HG03575 (cell line): ENCODE results near the gene ITGB5.

Source experiments
- ATAC-seq: cut with Tn5 transposase; IDR thresholded peaks from one replicate; pipeline ENCODE4 v1.9.1; 2021; ENCODE audit not compliant: unreplicated experiment, insufficient number of reproducible peaks, low FRiP score; ENCODE audit errors: extremely low read depth

ITGB5 gene

DNA sequence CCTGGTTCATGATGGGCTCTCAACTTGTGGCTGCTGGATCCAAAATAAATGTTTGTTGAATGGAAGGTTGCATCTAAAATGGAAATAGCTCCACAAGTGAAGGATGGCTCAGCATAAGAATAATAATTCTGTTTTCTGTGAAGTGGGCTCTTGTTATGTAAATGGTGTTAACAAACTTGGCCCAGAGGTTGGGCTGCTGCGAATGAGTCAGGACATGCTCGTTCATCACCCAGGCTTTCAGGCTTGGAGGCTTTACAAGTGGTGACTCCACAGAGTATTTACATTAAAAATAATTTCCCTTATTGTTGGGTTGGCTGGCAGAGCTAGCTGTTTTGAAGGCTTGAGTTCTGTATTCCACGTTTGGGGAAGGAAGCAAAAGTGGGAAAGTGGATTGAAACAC lies 60.5 kb downstream of the ITGB5 start:
- ATAC-seq: no peak

DNA sequence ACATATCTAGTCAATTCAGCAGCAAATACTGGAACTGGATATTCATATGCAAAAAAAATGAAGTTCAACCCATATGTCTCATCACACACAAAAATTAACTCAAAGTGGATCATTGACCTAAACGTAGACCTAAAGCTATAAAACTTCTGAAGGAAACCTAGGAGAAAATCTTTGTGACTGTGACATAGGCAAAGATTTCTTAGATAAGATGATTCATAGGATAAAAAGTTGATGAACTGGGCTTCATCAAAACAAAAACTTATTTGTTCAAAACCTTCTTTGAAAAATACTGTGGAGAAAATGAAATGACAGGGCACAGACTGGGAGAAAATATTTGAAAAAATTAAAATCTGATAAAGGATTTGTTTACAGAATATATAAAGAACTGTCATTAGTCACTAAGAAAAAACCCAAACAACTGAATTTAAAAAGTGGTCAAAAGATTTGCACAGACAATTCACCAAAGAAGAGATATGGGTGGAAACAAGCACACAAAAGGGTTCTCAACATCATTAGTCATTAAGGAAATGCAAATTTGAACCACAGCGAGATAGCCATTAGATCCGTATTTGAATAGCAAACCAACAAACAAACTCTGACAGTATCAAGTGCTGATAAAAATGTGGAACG lies 62.8 kb downstream of the ITGB5 start:
- ATAC-seq: no peak

DNA sequence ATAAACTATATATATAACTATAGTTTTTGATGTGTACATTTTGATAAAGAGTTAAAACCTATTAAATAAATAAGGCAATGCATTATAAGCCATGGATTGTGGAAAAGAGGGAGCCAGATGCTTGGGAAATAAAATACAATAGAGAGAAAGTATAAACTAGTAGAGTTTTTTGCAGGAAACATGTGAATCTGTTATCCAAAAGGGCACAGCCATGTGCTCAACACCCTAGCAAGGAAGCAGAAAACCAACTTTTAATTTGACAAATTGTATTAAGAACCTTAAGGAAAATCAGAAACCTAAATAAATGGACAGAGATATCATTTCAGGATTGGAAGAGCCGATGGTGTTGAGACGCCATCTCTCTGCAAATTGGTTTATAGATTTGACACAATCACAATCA lies 63.5 kb downstream of the ITGB5 start:
- ATAC-seq: no peak

DNA sequence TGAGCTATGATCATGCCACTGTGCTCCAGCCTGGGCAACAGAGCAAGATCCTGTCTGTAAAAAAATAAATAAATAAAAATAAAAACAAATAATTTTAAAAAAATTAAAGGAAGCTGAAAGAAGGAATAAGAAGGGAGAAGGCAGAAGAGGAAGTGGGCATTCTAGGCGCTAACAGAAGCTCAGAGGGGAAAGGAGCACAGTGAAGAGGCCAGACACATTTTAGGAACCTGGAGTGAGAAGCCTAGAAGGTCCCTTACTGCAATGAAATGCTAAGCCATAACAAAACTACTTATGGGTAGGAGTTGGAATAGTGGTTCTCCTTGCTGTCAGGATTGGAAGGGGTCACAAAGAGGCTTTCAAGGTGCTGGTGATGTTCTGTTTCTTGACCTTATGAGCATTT lies 64.0 kb downstream of the ITGB5 start:
- ATAC-seq: no peak

DNA sequence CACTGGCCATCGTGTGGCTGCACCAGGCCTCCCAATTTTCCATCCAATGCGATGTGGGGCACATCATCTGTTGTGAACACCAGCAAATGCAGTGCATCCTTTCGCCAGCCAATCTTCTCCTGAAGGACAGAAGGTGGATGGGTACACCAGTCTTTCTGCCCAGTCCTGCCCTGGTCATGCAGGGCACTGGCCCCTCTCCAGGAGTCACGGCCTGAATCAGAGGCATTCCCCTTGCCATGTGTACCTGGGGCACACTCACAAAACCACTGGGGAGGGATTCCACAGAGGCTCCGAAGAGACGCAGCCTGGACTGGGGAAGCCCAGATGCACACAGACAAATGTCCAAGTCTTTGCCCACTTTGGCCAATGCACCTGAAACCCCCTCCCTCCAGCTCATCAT lies 65.8 kb downstream of the ITGB5 start:
- no peak for ATAC-seq

DNA sequence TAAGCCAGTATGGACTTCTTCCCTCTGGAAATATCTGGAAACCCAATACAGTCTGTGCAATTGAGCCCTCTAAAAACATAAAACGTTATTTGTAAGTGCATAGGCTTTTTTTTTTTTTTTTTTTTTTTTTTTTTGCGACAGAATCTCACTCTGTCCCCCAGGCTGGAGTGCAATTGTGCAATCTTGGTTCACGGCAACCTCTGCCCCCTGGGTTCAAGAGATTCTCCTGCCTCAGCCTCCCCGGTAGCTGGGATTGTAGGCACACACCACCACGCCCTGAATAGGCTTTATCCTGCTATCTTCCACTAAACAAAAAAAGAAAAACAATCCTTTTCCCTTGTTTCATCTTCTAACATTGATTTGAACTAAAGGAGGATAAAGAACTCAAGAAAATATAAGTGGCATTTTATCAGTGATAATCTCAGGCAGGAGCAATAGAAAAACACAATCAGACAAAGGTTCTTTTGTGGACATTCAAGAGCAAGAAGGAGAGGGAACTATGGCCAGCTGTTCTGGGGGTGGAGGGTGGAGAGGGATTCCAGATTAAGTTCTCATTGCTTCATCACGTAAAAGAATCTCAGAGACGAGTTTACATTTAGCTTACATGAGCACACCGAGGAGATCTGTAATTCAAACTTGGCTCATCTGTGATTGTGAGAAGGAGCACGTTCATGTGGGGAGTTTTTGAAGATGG lies 68.6 kb downstream of the ITGB5 start:
- ATAC-seq: no peak

DNA sequence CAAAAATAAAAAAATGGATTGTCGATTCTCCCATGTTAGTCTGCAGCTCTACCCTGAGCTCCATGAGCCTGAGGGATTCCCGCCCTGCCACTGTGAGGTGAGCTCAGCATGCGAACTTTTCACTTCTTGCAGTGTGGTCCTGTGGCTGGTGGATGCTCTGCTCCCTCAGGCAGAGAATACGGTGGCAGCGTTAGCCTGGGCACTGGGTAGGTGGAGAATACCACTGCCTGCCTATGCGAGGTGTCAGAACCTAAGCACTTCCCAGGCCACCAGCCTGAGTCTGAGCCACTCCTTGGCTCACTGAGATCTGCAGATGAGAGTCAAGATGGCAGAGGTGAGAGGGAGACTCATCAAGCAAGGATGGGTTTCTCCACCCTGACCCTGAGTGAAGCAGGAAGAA lies 70.1 kb downstream of the ITGB5 start:
- no peak for ATAC-seq

DNA sequence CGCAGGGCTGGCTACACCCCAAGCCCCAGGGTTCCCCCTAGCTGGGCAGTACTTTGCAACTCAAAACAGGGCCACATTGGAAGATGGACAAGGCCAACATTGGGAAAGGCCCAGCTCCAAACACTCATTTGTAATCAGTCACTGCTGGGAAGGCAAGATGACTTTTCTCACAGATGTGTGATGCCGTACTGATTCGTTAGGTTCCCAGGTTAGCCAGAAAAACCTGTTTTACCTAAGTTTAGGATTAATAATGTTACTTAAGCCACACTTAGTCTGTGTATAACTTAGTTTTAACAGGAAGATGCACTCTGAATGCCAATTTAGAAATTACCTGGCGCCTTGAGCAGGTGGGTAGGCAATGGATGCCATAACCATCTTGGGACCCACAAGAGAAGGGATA lies 71.0 kb downstream of the ITGB5 start:
- no peak for ATAC-seq

DNA sequence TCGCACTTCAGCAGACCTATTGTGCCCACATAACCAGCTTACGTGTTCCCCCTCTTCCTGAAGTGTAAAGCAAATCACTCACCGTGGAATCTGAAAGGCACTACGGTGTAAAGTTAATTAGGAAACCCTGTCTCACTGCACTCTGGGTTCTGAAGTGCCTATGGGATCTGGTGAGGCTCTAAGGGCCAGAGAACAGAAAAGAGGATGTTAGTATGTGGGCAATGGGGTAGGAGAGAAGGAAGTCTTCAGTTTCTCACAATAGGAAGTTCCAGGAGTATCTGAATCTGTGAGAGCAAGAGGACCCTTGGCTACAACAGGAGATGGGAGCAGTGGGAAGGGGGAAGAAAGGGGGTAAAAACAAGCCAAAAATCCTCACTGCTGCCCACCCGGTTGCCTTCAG lies 71.4 kb downstream of the ITGB5 start:
- no peak for ATAC-seq

DNA sequence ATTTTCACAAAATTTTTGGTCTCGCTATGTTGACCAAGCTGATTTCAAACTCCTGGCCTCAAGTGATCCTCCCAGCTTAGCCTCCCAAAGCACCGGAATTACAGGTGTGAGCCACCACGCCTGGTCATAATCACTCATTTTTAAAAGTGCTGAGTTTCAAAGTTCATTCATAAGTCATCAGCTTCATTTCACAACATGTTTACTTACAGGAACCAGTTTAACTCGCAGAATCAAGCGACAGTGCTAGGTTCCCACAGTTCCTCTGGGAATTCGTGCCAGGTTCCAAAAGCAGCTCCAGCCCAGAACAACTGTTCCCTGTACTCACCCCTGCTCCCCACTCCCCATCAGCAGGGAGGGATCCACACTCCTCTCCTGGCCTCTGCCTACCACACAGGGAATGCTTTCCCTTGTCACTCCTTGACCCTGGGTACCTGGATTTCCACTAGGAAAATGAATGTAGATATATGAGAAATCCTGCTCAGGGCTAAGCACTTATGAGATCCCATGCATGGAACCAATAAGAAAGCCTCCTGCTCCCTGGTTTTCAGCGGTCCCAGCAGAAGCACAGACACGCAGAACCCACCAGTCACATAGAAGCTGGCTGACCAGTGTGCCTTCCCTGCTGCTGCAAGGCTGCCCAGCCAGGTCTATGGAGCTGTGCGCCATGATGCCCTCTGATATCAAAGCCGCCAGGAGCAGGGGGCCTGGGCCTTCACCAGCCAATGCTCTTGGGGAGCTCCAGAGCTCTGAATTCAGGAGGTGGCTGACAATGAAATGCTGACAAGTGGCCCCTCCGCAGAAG lies 72.3 kb downstream of the ITGB5 start:
- no peak for ATAC-seq

DNA sequence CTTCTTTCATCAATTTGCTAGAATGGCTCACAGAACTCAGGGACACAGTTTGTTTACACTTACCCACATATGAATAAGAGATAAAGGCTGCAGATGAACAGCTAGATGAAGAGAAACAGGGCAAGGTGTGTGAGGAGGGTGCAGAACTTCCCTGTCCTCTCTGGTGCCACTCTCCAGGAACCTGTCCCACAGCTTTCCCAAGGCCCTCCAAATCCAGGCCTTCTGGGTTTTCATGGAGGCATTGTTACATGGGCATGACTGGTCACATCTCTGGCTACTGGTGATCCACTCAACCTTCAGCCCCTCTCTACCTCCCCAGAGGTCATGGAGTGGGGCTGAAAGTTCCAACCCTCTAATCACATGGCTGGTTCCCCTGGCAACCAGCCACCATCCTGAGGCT lies 73.6 kb downstream of the ITGB5 start:
- no peak for ATAC-seq

DNA sequence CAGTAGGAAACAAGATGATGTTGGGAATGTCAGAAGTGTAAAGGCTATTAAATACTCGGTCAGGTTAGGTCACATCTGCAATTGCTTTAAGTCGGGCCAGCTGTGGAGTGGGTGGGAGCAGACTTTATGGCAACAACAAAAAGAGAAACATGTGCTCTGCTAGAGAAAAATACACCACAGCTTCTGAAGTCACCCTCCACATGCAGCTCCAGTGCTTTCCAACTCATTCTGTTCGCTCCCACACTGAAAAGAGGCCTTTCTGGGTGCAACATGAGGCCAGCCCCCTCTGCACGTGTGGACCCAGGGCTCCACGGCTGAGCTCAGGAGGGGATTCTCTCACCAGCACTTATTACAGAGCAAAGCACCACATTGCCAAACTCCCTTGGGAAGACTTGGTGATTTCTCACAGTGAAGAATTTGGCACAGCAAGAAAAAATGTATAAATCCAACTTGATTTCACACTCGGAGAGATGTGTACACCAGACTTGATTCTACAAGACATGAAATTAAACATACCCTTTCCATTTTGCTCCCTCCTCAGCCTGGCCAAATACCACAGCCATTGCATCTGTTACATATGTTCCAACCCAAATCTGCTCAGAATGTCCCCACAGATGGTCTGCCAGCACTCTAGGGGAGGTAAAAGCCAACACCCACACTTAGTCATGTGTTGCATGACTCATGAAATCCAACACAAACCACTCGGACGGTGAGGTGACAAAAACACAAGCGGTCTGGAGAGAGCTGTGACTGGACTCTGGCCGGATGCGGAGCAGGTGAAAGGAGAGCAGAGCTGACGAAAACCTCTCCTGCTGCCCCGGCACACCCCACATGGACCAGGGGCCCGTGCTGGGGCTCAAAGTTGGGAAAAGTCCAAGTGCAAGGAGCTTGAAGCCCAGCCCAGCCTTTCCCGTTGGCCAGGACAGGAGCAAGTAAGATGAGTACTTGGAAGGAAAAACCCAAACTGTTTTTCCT lies 74.6 kb downstream of the ITGB5 start:
- ATAC-seq: no peak

DNA sequence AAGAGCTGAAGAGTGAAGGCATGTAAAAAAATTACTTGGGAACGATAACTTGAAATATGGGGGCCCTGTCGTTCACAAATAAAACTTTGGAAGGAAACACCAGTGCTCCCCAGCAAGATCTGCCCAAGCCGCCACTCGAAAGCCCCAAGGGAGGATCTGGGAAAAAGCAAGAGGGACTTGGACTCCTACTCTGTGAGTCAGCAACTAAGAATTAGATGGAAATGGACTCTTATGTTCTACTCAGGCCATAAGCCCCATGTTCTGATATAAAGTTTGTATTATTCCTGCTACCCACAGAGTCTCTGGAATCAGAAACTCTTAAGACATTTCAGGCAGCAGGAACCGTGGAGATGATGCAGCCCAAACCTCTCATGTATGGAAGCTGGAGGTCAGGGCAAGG lies 75.7 kb downstream of the ITGB5 start:
- ATAC-seq: no peak

DNA sequence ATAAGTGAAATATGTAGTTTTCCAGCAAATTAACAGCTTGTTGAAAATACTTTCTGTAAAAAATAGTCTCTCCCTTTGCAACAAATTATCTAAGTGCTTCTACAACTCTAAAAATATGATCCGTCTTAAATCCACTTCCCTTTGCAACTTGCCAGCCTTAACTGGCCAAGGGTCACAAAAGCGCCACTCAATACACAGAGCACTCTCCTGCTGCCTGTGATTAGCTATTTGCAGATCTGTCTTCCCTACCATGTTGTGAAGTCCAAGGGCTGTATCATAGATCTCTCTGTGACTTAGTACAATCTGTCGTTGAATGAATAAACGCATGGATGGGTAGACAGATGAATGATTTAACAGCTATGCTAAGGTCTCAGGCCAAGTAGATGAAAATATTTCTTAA lies 76.2 kb downstream of the ITGB5 start:
- ATAC-seq: no peak

DNA sequence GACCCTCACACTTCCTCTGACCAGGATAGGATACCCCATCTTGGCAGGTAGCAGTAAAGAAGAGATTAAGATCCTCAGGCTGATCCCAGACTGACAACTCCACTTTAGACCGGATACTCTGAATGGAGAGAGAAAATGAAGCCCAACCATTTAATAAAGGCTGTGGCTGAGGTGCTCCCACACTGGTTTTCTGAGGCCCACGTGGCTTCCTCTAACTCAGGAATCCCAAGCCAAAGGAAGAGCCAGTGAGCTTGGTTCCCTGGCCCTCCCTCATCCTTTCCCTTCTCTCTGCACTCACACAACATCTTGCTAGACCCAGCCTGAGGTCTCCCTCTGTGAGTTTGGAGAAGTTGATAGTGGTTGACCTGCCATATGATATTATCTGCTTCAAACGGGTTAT lies 78.1 kb downstream of the ITGB5 start:
- no peak for ATAC-seq

DNA sequence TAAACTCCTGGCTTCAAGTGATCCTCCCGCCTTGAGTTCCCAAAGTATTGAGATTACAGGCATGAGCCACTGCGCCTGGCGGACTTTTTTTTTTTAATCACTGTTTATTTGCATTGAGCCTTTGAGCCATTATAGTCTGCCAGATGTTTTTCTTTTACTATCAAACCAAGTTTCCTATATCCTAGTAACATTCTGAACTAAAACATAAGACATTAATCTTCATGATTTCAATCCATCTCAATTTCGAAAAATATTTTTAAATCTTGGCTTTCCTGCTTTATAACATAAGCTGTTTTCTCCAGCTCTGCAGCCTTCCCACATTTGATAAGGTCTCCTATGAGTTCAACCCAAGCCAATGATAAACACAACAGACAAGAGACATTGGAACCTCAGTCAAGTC lies 81.5 kb downstream of the ITGB5 start:
- ATAC-seq: no peak

DNA sequence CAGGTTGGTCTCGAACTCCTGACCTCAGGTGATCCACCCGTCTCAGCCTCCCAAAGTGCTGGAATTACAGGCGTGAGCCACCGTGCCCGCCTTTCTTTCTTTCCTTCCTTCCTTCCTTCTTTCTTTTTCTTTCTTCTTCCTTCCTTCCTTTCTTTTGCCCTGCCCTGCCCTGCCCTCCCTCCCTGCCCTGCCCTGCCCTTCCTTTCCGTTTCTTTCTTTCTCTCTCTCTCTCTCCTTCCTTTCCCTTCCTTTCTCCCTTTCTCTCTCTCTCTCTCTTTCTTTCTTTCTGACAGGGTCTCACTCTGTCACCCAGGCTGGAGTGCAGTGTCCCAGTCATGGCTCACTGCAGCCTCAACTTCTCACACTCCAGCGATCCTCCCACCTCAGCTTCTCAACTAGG lies 82.3 kb downstream of the ITGB5 start:
- no peak for ATAC-seq

DNA sequence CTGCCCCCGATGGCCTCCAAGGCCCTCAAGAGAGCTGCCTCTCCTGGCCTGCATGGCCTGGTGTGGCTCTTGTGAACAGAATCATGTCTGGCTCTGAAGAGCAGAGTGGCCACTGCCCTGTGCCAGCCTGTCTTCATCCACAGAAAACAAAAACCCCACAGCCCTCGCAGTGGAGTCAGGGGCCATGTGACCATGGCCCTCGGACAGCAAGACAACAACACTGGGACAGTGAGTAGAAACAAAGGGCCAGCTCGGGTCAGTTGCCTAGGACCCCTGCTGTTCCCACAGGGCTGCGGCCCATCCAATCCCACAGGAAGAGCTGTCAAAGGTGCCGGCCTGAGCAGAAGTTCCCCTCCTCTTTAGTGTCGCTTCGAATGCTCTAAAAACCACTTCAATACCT lies 84.5 kb downstream of the ITGB5 start:
- ATAC-seq: no peak

DNA sequence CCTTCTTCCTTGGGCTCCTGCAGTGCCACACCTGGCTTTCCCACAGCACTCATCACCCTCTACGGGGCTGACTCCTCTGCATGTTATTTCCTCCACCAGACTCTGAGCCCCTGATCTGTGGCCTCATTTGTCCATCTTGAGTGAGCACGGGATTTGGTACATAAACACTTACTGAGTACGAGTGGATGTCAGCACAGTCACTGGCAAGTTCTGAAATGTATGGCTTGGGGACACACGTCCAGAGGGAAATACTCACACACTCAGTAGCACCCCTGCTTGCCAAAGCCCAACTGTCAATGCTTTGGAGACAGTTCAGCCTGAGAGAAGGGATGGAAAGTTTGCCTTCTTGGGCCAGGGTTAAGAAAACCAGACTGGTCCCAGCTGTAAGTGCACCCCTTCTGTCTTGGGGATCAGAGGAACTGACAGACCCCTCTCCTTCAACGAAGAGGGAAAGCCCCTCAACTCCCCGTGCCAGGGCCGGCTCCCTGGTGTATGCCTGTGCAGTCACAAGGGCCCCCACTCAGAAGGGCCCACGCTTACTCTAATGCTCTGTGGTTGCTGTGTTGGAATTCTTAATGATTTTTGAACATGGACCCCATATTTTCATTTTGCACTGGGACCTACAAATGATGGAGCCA lies 85.0 kb downstream of the ITGB5 start:
- no peak for ATAC-seq
